ENCODE measurements around the gene CYP39A1. TPM values are rescaled to one million over a fixed set of nuclear protein-coding genes. Genes with fewer than 3 reads are reported as not detected.
A peak's percentile ranks its signal among the peaks of the same experiment; 100 is the strongest.

Gene CYP39A1
- total RNA-seq, 2 donors from 2014 or later = 0.68 to 1.1 TPM

- ATAC-seq (ENCODE audit: insufficient number of reproducible peaks, low FRiP score, low read depth) (no peak), DNase-seq (ENCODE audit: low spot score) (no peak)
- Histone ChIP-seq H3K27me3 (replicated peaks; ENCODE audit: insufficient read depth) (no peaks in the 10 kb centered on the region), H3K36me3 (no peaks in the 10 kb centered on the region), H3K4me3 (no peak overlapping the region), H3K9me3 (no peaks in the 10 kb centered on the region), H3K27ac (peak overlapping the region in 1 of 2 donors; percentile 44), H3K4me1 (ENCODE audit: control insufficient read depth in 1 of 2, low read depth in 2 of 2) (peaks cover 24 to 60% of the 10 kb centered on the region in 2 donors)
- TF ChIP-seq CTCF (IDR thresholded peaks at IDR 0.05) = no peak
Measured at GRCh38 chr6:46526607-46527006, 126.0 kb downstream of the CYP39A1 start.

GRCh38 chr6:46525583-46525982 lies 127.0 kb downstream of the CYP39A1 start:
- Histone ChIP-seq H3K9me3 (no peaks in the 10 kb centered on the region), H3K27me3 (replicated peaks; ENCODE audit: insufficient read depth) (no peaks in the 10 kb centered on the region), H3K4me3 (no peak overlapping the region), H3K4me1 (ENCODE audit: control insufficient read depth in 1 of 2, low read depth in 2 of 2) (peaks cover 25 to 63% of the 10 kb centered on the region in 2 donors), H3K36me3 (no peaks in the 10 kb centered on the region), H3K27ac (no peak overlapping the region)
- DNase-seq (ENCODE audit: low spot score) = no peak
- TF ChIP-seq CTCF (IDR thresholded peaks at IDR 0.05) = no peak
- ATAC-seq (ENCODE audit: insufficient number of reproducible peaks, low FRiP score, low read depth) = no peak

- no peak for TF ChIP-seq CTCF (IDR thresholded peaks at IDR 0.05)
- H3K36me3 ChIP-seq = no peaks in the 10 kb centered on the region
- no peak overlapping the region for H3K4me3 ChIP-seq
- peak overlapping the region; percentile 76 to 88 for H3K27ac ChIP-seq
- DNase-seq (ENCODE audit: low spot score) = no peak
- H3K27me3 ChIP-seq (replicated peaks; ENCODE audit: insufficient read depth) = no peaks in the 10 kb centered on the region
- H3K4me1 ChIP-seq (ENCODE audit: control insufficient read depth in 1 of 2, low read depth in 2 of 2) = peaks cover 25 to 58% of the 10 kb centered on the region in 2 donors
- no peaks in the 10 kb centered on the region for H3K9me3 ChIP-seq
- peak; percentile 87 for ATAC-seq (ENCODE audit: insufficient number of reproducible peaks, low FRiP score, low read depth)
Measured at GRCh38 chr6:46521464-46521971, 131.1 kb downstream of the CYP39A1 start.

- no peak for TF ChIP-seq CTCF (IDR thresholded peaks at IDR 0.05)
- Histone ChIP-seq H3K4me3 (no peak overlapping the region), H3K36me3 (no peaks in the 10 kb centered on the region), H3K9me3 (no peaks in the 10 kb centered on the region), H3K4me1 (ENCODE audit: control insufficient read depth in 1 of 2, low read depth in 2 of 2) (peaks cover 35 to 60% of the 10 kb centered on the region in 2 donors), H3K27me3 (replicated peaks; ENCODE audit: insufficient read depth) (no peaks in the 10 kb centered on the region), H3K27ac (peak overlapping the region in 1 of 2 donors; percentile 53)
- no peak for ATAC-seq (ENCODE audit: insufficient number of reproducible peaks, low FRiP score, low read depth)
- no peak for DNase-seq (ENCODE audit: low spot score)
Measured at GRCh38 chr6:46517202-46517601, 135.4 kb downstream of the CYP39A1 start.

DNA sequence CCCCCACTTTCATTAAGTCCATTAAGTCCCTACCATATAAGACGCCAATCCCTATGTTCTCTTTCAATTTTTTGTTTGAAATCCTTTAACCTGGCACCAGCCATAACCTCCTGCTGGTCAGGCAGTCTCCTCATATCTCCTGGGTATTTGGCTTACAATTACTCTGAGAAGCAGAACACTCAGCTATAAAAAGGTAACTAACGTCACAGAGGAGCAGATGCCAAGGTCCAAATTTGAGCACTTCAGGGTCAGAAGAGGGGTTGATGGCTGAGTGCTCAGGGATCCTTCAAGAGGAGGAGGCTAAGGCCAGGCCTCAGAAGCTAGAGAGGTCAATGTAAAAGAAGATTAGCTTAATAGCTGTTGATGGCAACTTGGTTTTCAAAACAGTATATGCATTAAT lies 139.1 kb downstream of the CYP39A1 start:
- Histone ChIP-seq H3K4me3 (no peak overlapping the region), H3K9me3 (no peaks in the 10 kb centered on the region), H3K4me1 (ENCODE audit: control insufficient read depth in 1 of 2, low read depth in 2 of 2) (peaks cover 53 to 63% of the 10 kb centered on the region in 2 donors), H3K27me3 (replicated peaks; ENCODE audit: insufficient read depth) (no peaks in the 10 kb centered on the region), H3K27ac (peak overlapping the region; percentile 79 to 81), H3K36me3 (no peaks in the 10 kb centered on the region)
- DNase-seq (ENCODE audit: low spot score) (no peak), ATAC-seq (ENCODE audit: insufficient number of reproducible peaks, low FRiP score, low read depth) (peak; percentile 65)
- TF ChIP-seq CTCF (IDR thresholded peaks at IDR 0.05) = no peak

All from thoracic aorta (tissue), 2 donors.